RKO (cell line): ENCODE results near the gene CNOT10.
"Not testable (repeated sequence)": the region's sequence is repeated elsewhere in the genome, so short reads cannot be mapped to it uniquely, and the experiment has no call there.

ENCODE experiments used
- DNase-seq: peaks from one replicate; pipeline ENCODE4 v3.0.0-alpha.2; 2016; ENCODE audit warnings: low spot score

Gene CNOT10

GRCh38 chr3:32696523-32696922, 11.5 kb downstream of the CNOT10 start:
- no peak for DNase-seq

- no peak for DNase-seq
Observed at GRCh38 chr3:32698506-32698905, 13.5 kb downstream of the CNOT10 start.

GRCh38 chr3:32699429-32699828, 14.4 kb downstream of the CNOT10 start:
- no peak for DNase-seq

GRCh38 chr3:32700244-32700643, 15.3 kb downstream of the CNOT10 start:
- no peak for DNase-seq

- DNase-seq = no peak
Observed at GRCh38 chr3:32703491-32703972, 18.5 kb downstream of the CNOT10 start.

- no peak for DNase-seq
Observed at GRCh38 chr3:32705232-32705631, 20.2 kb downstream of the CNOT10 start.

- no peak for DNase-seq
Observed at GRCh38 chr3:32706348-32707025, 21.5 kb downstream of the CNOT10 start.

- DNase-seq = no peak
Observed at GRCh38 chr3:32707026-32707370, 22.0 kb downstream of the CNOT10 start.

- DNase-seq = no peak
Observed at GRCh38 chr3:32708672-32709283, 23.8 kb downstream of the CNOT10 start.

GRCh38 chr3:32709346-32709745, 24.4 kb downstream of the CNOT10 start:
- no peak for DNase-seq

GRCh38 chr3:32712506-32713055, 27.6 kb downstream of the CNOT10 start:
- no peak for DNase-seq

GRCh38 chr3:32713181-32713580, 28.2 kb downstream of the CNOT10 start:
- no peak for DNase-seq

- DNase-seq = no peak
Observed at GRCh38 chr3:32719335-32719734, 34.3 kb downstream of the CNOT10 start.

- DNase-seq = no peak
Observed at GRCh38 chr3:32719931-32720330, 34.9 kb downstream of the CNOT10 start.

GRCh38 chr3:32725721-32726120, 40.7 kb downstream of the CNOT10 start:
- DNase-seq = no peak

- peak; percentile 68 for DNase-seq
Observed at GRCh38 chr3:32733631-32734229, 48.7 kb downstream of the CNOT10 start.

- no peak for DNase-seq
Observed at GRCh38 chr3:32734756-32735155, 49.8 kb downstream of the CNOT10 start.

- not testable (repeated sequence) for DNase-seq
Observed at GRCh38 chr3:32743470-32743869, 58.5 kb downstream of the CNOT10 start.

- DNase-seq = no peak
Observed at GRCh38 chr3:32743934-32744333, 58.9 kb downstream of the CNOT10 start.

- no peak for DNase-seq
Observed at GRCh38 chr3:32751377-32751776, 66.4 kb downstream of the CNOT10 start.

- no peak for DNase-seq
Observed at GRCh38 chr3:32755761-32756160, 70.8 kb downstream of the CNOT10 start.

GRCh38 chr3:32757618-32758374, 72.8 kb downstream of the CNOT10 start:
- no peak for DNase-seq

- DNase-seq = no peak
Observed at GRCh38 chr3:32758375-32758753, 73.4 kb downstream of the CNOT10 start.
